Lung (tissue), 12 donors: ENCODE results near the gene ANO1. TPM values are rescaled to one million over a fixed set of nuclear protein-coding genes. Genes with fewer than 3 reads are reported as not detected.

ENCODE experiments used
- ATAC-seq: fragments of 200-7000 bp; cut with Tn5 transposase; one replicate; pipeline ENCODE4 v1.9.1; 2020; ENCODE audit warnings: moderate number of reproducible peaks; ENCODE audit not compliant: insufficient read depth, low FRiP score
- DNase-seq, 3 donors: peaks; one replicate each; pipeline ENCODE4 v3.0.0-alpha.2; 2013 to 2017
- H3K27ac ChIP-seq, 2 donors: one replicate each; pipeline ENCODE4 v1.5.1; 2013; ENCODE audit warnings: mild to moderate bottlenecking in 2 of 2, moderate library complexity in 2 of 2, control low read depth in 1 of 2, inconsistent platforms in 1 of 2, low read depth in 1 of 2, low read length in 1 of 2
- H3K27me3 ChIP-seq, 3 donors: one replicate each; pipeline ENCODE4 v1.5.1; 2013; ENCODE audit warnings: low read length in 2 of 3; ENCODE audit not compliant: control insufficient read depth in 3 of 3, insufficient read depth in 3 of 3
- H3K36me3 ChIP-seq, 4 donors: one replicate each; pipeline ENCODE4 v1.5.1; 2013; ENCODE audit warnings: low read length in 4 of 4, mild to moderate bottlenecking in 1 of 4, moderate library complexity in 1 of 4; ENCODE audit not compliant: control insufficient read depth in 4 of 4, insufficient read depth in 4 of 4
- H3K4me1 ChIP-seq, 5 donors: one replicate each; pipeline ENCODE4 v1.5.1; 2013; ENCODE audit warnings: low read length in 5 of 5, mild to moderate bottlenecking in 2 of 5, moderate library complexity in 1 of 5; ENCODE audit not compliant: control insufficient read depth in 5 of 5, insufficient read depth in 5 of 5
- H3K4me3 ChIP-seq: one replicate; pipeline ENCODE4 v1.5.1; 2013; ENCODE audit warnings: mild to moderate bottlenecking, control low read depth, moderate library complexity
- H3K9ac ChIP-seq, 2 donors: one replicate each; pipeline ENCODE4 v1.5.1; 2013; ENCODE audit warnings: low read length in 2 of 2, control low read depth in 1 of 2; ENCODE audit not compliant: insufficient read depth in 1 of 2
- H3K9me3 ChIP-seq, 4 donors: one replicate each; pipeline ENCODE4 v1.5.1; 2013; ENCODE audit warnings: low read length in 3 of 4, mild to moderate bottlenecking in 1 of 4, moderate library complexity in 1 of 4; ENCODE audit not compliant: control insufficient read depth in 4 of 4, insufficient read depth in 3 of 4
- CTCF ChIP-seq: IDR thresholded peaks from 2 replicates; pipeline ENCODE4 v1.5.1; 2012; ENCODE audit warnings: mild to moderate bottlenecking; ENCODE audit errors: control extremely low read depth, extremely low read depth
- WGBS, 2 donors: extraction: QIAGEN DNeasy Blood & Tissue Kit; methylation state at CpG; one replicate each; pipeline ENCODE4 v1.1.7; 2013; 5-methylcytosine and 5-hydroxymethylcytosine counted together
- polyA plus RNA-seq, 2 donors: library from polyadenylated mRNA; stranded (reverse); fragments of 200-250 nt; gene quantifications; one replicate each; pipeline ENCODE4 v1.2.1, GENCODE V29; 2013
- total RNA-seq, 2 donors: library from RNA; depleted of rRNA in 1 of 2; stranded (reverse); fragments of >200 nt in 1 of 2; gene quantifications; one replicate each; pipeline ENCODE4 v1.2.1, GENCODE V29; 2014 to 2021
- donor health status: control.
- donor health status: control.
- donor health status: Bipolar disorder and iron deficiency.
- donor health status: healthy.
- donor health status: DM: yes; HTN: yes; CAD: no.

Gene ANO1
- total and polyA plus RNA-seq, 4 donors = 1.2 to 10.8 (median 5.5) TPM

DNA sequence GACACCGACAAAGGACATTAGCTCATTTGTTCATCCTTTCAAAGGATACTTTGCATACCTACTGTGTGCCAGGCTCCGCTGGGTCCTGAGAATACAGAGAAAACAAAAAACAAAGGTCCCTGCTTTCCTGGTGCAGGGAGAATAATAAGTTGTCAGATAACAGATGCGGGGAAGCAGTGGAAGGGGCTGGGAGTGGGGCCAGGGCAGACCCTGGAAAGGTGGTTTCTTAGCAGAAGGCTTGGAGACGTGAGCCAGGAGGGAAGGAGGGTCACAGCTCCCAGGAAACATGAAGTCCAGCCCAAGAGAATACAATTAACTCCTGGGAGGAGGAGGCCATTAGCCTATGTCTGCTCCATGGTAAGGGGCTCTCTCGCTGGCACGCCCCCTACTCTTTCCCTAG lies 9.8 kb upstream of the ANO1 start:
- ATAC-seq (no peak), DNase-seq (no peak)
- Histone ChIP-seq H3K4me3 (no peak overlapping the region), H3K27me3 (peaks cover 0 to 10% (median 0%) of the 10 kb centered on the region in 3 donors), H3K36me3 (no peaks in the 10 kb centered on the region), H3K9me3 (no peaks in the 10 kb centered on the region), H3K4me1 (peaks cover 0 to 22% (median 4%) of the 10 kb centered on the region in 5 donors), H3K27ac (no peak overlapping the region), H3K9ac (no peak overlapping the region)
- no peak for TF ChIP-seq CTCF
- 50 to 53% methylated on average over 6 of the region's 6 CpGs for WGBS, 2 donors

DNA sequence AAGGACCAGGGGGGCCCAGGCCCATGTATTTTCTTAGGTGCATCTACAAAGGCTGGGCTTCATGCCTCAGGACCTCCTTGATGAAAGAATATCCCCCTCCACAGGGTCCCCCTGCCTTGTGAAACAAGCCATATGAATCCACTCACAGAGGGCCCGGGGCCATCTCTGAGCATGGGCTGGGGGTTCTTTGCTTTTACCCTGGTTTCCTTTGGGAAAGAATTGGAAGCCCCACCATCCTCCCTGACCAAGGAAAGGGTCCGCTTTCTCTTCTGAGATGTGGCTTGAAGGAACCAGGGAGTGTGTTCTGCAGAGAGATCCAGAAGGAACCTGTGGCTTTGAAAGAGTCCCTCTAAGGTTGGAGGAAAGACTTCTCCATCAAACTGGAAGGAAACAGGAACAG lies 9.2 kb upstream of the ANO1 start:
- ATAC-seq = no peak
- Histone ChIP-seq H3K27me3 (peaks cover 0 to 10% (median 2%) of the 10 kb centered on the region in 3 donors), H3K27ac (no peak overlapping the region), H3K36me3 (no peaks in the 10 kb centered on the region), H3K9ac (no peak overlapping the region), H3K4me1 (peaks cover 0 to 25% (median 4%) of the 10 kb centered on the region in 5 donors), H3K9me3 (no peaks in the 10 kb centered on the region), H3K4me3 (no peak overlapping the region)
- no peak for DNase-seq
- WGBS, 2 donors = 93 to 94% methylated on average over 2 of the region's 2 CpGs
- no peak for TF ChIP-seq CTCF

GRCh38 chr11:70070706-70071105 lies 7.4 kb upstream of the ANO1 start:
- DNase-seq (no peak), ATAC-seq (no peak)
- no peak for TF ChIP-seq CTCF
- Histone ChIP-seq H3K9me3 (no peaks in the 10 kb centered on the region), H3K27ac (no peak overlapping the region), H3K9ac (no peak overlapping the region), H3K4me1 (peaks cover 0 to 23% (median 4%) of the 10 kb centered on the region in 5 donors), H3K27me3 (peaks cover 0 to 10% (median 8%) of the 10 kb centered on the region in 3 donors), H3K4me3 (no peak overlapping the region), H3K36me3 (no peaks in the 10 kb centered on the region)
- WGBS, 2 donors = 89 to 97% methylated on average over 9 of the region's 9 CpGs

DNA sequence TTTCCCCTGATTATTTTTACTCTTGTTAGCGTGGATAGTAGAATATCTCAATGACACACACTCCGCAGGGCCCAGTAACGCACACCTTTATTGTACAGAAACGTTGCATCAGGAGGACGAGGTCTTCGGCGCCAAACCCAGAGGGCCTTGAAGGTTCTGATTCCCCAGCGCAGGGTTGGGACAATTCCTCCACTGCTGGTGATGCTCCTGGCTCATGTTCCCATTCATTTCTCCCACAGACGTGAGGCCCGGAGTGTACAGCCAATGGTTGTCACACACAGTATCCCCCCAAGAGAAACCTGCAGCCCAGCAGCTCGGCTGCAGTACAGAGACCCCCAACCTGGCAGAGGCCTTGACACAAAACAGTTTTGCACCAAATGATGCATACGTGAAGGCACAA lies 6.1 kb upstream of the ANO1 start:
- H3K27me3 ChIP-seq = peaks cover 0 to 12% (median 10%) of the 10 kb centered on the region in 3 donors
- 85 to 88% methylated on average over 12 of the region's 12 CpGs for WGBS, 2 donors
- DNase-seq = no peak

More for the DNA sequence above, 6.1 kb upstream of the ANO1 start:
- TF ChIP-seq CTCF = no peak
- Histone ChIP-seq H3K36me3 (no peaks in the 10 kb centered on the region), H3K4me1 (peaks cover 2 to 33% (median 4%) of the 10 kb centered on the region in 5 donors), H3K4me3 (no peak overlapping the region), H3K9ac (no peak overlapping the region), H3K27ac (no peak overlapping the region), H3K9me3 (peaks cover 0 to 3% (median 0%) of the 10 kb centered on the region in 4 donors)
- ATAC-seq = no peak
